HG03378 (cell line): Measurements from ENCODE around the gene PTPN5.

Experiments used
- ATAC-seq: cut with Tn5 transposase; IDR thresholded peaks from one replicate; pipeline ENCODE4 v1.9.1; 2021; ENCODE audit warnings: mild to moderate bottlenecking, moderate library complexity; ENCODE audit not compliant: unreplicated experiment

The PTPN5 gene

GRCh38 chr11:18743365-18743764, 48.2 kb downstream of the PTPN5 start:
- ATAC-seq = no peak

GRCh38 chr11:18741783-18742182, 49.8 kb downstream of the PTPN5 start:
- no peak for ATAC-seq

GRCh38 chr11:18739685-18740084, 51.9 kb downstream of the PTPN5 start:
- no peak for ATAC-seq

GRCh38 chr11:18737642-18738041, 54.0 kb downstream of the PTPN5 start:
- no peak for ATAC-seq

GRCh38 chr11:18736590-18737148, 54.9 kb downstream of the PTPN5 start:
- ATAC-seq = no peak

GRCh38 chr11:18733202-18733601, 58.4 kb downstream of the PTPN5 start:
- ATAC-seq = no peak

GRCh38 chr11:18731949-18732821, 59.4 kb downstream of the PTPN5 start:
- peak; percentile 52 for ATAC-seq

GRCh38 chr11:18731441-18731840, 60.2 kb downstream of the PTPN5 start:
- ATAC-seq = peak; percentile 16

- ATAC-seq = no peak
These were observed 61.6 kb downstream of the PTPN5 start for GRCh38 chr11:18730020-18730419.

- ATAC-seq = no peak
These were observed 62.2 kb downstream of the PTPN5 start for GRCh38 chr11:18729426-18729825.

- no peak for ATAC-seq
These were observed 62.9 kb downstream of the PTPN5 start for GRCh38 chr11:18728658-18729057.

- ATAC-seq = no peak
These were observed 63.9 kb downstream of the PTPN5 start for GRCh38 chr11:18727479-18728236.

GRCh38 chr11:18726040-18726439, 65.6 kb downstream of the PTPN5 start, which contains the start of gene IGSF22:
Gene IGSF22 (minus strand): TSS chr11:18726188. CDS start chr11:18724236, 1,952 bp downstream.
- ATAC-seq = no peak

- ATAC-seq = no peak
These were observed 67.6 kb downstream of the PTPN5 start for GRCh38 chr11:18723991-18724390.

GRCh38 chr11:18722293-18722637, 69.3 kb downstream of the PTPN5 start:
- ATAC-seq = peak; percentile 14

- peak; percentile 77 for ATAC-seq
These were observed 69.9 kb downstream of the PTPN5 start for GRCh38 chr11:18721561-18722292.

GRCh38 chr11:18720808-18721560, 70.6 kb downstream of the PTPN5 start:
- peak; percentile 50 for ATAC-seq

- ATAC-seq = no peak
These were observed 71.3 kb downstream of the PTPN5 start for GRCh38 chr11:18720091-18720807.

- no peak for ATAC-seq
These were observed 76.1 kb downstream of the PTPN5 start for GRCh38 chr11:18715476-18715875.

- ATAC-seq = no peak
These were observed 77.2 kb downstream of the PTPN5 start for GRCh38 chr11:18714443-18714780.
